Kasumi-1 (cell line): ENCODE results near the gene C20orf204.

Source experiments
- DNase-seq, 2 experiments: peaks; one replicate each; lab custom pipeline; 2025; lab: John Stamatoyannopoulos, UW

Gene C20orf204

DNA sequence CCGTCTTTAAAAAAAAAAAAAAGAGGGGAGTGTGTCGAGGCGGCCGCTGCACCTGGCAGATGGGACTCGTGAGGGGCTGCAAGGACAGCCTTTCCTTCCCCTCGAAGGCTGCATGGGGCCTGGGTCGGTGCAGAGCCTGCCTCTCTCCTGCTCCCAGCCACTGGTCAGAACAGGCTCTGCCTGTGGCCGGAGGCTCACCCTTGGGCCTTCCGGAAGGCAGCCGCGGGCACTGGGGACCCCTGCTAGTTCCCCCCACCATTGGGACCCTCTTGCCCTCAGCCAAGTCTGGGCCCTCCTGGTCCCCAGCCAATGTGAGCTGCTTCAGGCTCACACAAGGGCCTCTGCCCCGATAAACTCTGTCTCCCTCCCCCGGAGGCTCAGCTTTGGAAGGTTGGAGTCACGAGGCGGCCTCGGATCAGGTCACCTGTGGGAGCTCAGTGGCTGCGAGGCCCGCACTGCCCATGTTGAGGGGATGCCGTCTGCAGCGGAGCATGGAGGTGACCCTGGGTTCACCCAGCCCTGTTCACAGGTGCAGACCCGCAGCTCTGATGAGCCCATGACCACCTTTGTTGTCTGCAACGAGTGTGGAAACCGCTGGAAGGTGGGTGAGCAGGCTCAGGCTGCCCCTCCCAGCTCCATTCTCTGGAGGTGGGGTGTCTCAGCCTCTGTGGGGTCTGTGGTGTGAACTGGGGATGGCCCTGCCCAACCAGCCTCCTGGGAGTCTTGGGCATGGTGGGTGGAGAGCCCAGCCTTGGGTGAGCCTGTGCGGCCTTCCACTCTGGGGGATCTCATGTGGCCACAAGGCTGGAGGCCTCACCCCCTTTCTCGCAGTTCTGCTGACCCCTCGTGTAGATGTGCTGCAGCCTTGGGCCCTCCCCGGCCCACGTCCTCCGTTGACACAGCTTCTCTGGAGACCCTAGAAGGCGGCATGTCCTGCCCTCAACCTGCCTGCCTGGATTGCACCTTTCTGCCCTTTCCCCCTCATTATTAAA, 35.7 kb downstream of the C20orf204 start:
- no peak for DNase-seq

DNA sequence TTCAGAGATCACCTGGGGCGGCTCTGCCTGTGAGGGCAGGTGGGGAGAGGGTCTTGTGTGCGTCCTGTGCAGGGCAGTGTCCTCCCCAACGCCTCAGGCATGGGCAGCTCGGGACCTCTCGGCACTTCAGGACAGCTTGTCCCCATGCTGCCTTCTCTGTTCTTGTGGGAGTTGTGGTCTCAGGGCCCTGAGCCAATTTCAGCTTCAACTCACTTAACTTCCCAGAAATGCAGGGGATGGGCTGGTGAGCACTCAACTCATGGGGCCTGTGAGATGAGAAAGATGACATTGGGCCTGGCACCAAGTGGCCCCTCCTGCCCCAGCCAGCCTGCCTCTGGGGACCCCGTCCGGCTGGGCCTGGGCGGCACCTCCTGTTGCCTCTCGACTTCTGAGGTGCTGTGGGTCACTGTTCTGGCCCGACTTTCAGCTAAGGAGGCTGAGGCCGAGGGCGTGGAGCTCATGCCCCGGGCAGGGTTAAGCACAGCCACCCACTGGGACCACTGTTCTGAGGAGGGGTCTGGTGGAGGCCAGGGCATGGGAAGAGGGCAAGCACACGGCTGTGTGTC, 36.6 kb downstream of the C20orf204 start:
- no peak for DNase-seq

DNA sequence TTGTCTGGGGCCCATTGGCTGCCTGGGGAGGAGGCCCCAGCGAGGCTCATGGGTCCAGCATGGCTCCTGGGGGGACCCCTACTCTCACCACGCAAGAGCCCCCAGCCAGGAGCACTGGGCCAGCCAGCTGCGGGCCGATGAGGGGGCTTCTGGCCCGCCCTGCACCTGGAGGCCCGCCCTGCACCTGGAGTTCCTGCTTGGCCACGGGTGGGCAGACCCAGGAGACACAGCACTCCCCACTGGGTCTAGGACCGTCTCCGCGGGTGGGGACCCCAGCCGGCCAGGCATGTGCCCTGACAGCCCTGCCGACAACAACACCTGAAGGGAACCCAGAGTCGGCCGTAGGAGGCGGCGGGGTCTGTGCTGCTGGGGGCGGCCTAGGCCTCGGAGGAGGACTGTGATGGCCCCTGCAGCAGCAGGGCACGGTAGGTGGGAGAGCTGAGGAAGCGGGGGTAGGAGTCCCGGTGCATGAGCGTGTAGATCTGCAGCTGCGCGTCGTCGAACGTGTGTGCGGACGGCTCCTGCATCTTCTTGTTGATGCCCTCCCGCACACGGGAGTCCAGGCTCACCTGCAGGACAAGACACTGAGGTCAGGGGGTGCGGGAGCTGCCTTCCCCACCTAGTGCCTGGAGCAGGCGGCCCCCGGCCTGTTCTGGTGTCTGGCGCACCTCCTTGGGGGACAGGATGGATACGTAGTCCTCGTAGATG, 37.6 kb downstream of the C20orf204 start:
- no peak for DNase-seq

- no peak for DNase-seq
These were observed 38.3 kb downstream of the C20orf204 start for GRCh38 chr20:64074184-64074789.

DNA sequence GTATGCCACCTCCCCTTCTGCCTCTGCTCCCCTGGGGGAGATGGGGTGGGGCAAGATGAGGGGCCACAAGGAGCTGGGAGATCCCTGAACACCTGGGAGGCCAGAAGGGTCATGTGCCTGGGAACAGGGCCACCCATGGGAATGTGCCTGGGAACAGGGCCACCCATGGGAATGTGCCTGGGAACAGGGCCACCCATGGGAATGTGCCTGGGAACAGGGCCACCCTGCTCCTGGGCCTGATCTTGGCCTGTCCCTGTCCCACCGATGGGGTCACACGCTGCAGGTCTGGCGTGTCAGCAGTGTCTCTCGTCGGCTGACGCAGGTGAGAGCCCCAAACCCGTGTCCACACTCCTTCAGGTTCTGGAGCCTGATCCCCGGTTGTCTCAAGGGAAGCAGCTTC, 39.0 kb downstream of the C20orf204 start:
- no peak for DNase-seq

- no peak for DNase-seq
These were observed 39.6 kb downstream of the C20orf204 start for GRCh38 chr20:64075556-64075955.

- DNase-seq: no peak
These were observed 40.3 kb downstream of the C20orf204 start for GRCh38 chr20:64076061-64076997.

GRCh38 chr20:64077094-64077493, 41.1 kb downstream of the C20orf204 start:
- DNase-seq: peak; percentile 76 to 83

GRCh38 chr20:64077541-64077875, 41.5 kb downstream of the C20orf204 start:
- no peak for DNase-seq

DNA sequence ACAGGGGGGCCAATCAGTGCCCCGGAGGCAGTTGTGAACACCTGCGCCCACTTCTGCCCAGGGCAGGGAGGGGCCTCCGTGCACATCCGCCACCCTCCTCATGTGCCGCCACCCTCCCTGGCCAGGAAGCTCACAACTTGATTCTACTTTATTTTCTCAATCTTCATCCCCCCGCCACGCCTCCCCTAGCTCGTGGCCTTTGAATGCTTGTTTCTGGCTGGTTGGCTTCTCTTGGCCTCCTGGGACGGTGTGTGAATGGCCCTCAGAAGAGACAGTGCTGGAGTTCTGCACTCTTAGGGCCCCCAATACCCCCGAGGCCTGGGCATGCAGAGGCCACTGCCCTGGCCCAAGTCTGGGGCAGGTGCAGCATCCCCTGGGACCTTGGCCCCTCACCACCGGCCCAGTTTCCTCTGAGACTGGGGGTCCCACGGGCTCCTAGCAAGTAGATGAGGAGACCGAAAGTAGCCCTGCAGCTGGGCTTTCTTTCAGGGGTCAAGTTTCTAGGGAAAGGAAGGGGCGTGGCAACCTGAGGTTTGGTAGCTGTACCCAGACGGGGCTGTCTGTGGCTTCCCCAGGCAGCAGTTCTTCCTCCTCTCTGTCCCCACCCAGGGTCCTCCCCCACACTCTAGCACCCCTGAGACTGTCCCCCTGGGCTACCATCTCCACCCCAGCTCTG, 42.0 kb downstream of the C20orf204 start:
- DNase-seq: peak; percentile 72 to 87

- peak in 1 of 2 experiments; percentile 25 for DNase-seq
These were observed 42.9 kb downstream of the C20orf204 start for GRCh38 chr20:64078934-64079272.

- DNase-seq: peak; percentile 91 to 94
These were observed 43.5 kb downstream of the C20orf204 start, which contains the start of gene RGS19 for GRCh38 chr20:64079273-64080012. RGS19 (minus strand) TSS chr20:64079518; CDS start chr20:64076886, 2,632 bp downstream.

GRCh38 chr20:64080013-64080812, 44.2 kb downstream of the C20orf204 start, which contains the start of gene OPRL1:
OPRL1 (plus strand) TSS chr20:64080082; CDS start chr20:64092721, 12,639 bp downstream.
- peak in 1 of 2 experiments; percentile 47 for DNase-seq

DNA sequence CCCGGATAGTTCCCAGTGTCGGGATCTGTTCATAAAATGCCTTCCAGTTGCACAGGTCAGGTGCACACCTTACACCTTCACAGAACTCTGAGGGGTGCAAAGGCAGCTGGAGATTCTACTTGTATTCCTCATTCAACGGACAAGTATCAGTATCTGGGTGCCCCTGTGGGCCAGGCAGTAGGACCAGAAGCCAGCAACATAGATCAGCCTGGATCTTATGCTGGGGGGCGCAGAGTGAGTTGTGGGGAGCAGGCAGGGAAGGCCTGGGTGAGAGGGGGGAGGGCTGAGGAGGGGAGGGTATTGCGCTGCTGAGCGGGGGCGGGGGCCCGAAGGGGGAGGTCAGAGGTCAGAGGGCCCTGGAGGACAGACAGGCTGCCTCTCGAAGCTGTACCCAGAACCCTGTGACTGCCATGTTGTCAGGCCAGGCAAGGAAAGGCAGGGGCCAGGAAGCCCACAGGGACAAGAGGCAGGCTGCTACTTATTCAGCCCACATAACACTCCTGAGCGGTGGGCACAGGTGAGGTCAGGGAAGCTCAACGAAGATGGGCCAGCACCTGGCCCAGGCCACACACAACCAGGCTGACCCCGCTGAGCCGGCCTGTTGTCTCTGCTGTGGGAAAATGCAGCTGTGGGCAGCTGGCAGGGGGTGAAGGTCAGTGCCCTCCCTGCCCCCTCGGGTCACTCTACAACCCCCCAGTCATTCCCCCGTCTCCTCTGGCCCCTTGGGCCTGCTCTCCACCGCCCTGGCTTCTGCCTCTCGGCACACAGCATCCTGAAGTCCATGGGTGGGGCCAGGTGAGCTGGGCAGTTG, 45.0 kb downstream of the C20orf204 start:
- DNase-seq: no peak

DNA sequence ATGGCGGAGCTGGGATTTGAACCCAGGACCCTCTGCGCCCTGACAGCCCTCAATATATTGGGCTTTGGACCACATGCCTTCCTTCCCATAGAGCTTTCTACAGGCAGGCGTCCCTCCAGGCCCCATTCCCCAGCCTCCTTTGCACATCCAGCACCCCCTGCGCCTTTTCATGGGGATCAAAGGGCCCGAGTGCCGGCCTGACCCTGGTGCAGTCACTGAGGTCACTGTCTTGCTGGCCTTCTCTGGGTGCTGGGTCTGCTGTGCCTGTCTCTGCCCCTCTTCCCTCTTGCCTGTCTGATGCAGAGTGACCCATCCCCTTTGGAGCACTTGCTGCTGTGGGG, 45.6 kb downstream of the C20orf204 start:
- DNase-seq: no peak

GRCh38 chr20:64082126-64082731, 46.2 kb downstream of the C20orf204 start:
- DNase-seq: peak; percentile 69 to 82

- peak in 1 of 2 experiments; percentile 18 for DNase-seq
These were observed 46.9 kb downstream of the C20orf204 start for GRCh38 chr20:64082820-64083377.
